Hematopoietic multipotent progenitor cell (in vitro differentiated cells): Measurements from ENCODE around the gene USP10. TPM values are rescaled to one million over a fixed set of nuclear protein-coding genes. Genes with fewer than 3 reads are reported as not detected.

Experiments
- DNase-seq, 3 donors: peaks; one replicate each; pipeline ENCODE4 v3.0.0-alpha.2; 2011 to 2015; ENCODE audit warnings: low read depth in 2 of 3, low spot score in 2 of 3
- total RNA-seq: library from RNA; depleted of rRNA; stranded (reverse); fragments of >200 nt; gene quantifications from one replicate; pipeline ENCODE4 v1.2.3, GENCODE V29; 2012

The USP10 gene
- total RNA-seq, 1 donor = 112 TPM

DNA sequence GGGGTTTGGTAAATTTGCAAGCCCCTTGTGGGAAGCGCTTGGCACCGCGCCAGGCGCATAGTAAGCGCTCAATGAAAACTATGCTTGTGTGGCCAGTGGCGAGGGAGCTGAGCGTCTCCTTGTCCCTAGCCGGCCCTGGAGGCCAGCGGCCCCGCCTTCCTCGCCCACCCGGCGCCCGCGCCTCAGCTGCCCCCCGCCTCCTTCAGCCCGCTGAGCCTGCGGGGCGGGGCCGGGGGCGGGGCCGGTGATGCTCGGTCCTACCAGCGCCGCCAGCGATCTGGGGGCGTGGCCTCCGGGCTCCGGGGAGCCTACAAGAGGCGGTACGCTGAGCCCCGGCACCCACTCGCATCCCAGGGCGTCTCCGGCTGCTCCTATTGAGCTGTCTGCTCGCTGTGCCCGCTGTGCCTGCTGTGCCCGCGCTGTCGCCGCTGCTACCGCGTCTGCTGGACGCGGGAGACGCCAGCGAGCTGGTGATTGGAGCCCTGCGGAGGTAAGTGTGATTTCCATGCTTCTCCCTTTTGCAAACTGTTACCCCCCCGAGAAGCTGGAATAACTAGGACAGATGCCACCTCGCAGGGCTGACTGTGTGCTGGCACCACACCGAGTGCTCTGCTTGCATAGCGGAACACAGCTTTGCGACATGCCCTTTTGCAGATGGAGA, 120.0 kb downstream of the USP10 start, which contains the start of gene CRISPLD2:
TSS of gene CRISPLD2 (plus strand) at position 342 of the 661 bp plus-strand sequence. CDS start 18,511 bp downstream, outside the sequence.
- DNase-seq = peak; percentile 80 to 94 (median 94)

DNA sequence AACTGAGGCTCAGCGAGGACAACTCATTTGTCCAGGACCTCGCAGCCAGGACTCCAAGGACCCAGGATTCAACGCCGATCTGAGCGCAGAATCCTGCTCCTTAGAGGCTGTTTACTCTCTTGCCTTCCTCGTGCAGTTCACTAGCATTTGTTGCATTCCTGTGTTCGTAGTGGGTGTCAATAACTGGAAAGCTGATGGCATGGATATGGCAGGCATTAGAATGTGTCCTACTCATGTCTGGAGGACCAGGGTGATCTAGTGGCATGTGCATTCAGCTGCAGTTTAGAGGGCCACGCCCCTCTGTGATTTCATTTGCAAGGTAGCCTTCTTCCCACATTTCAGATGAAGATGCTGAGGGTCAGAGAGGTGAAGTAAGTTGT, 120.5 kb downstream of the USP10 start:
- no peak for DNase-seq

DNA sequence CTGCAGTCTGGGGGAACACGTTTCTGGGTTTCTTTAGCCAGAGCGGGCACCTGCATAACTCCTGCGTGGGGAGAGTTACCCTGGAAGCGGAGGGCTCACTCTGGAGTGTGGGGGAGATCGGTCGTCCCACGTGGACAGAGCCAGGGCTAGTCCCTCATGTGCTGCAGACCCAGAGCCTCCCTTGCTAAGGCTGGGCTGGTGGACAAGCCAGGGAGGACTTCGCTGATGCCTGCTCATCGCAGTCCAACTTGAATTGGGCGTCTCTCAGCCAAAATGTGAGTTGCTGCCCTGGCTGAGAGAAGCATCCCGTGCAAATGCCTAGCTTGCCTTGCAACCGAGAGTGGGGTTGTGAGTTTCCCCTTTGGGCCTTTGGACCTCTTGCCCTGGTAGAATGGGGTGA, 121.0 kb downstream of the USP10 start:
- no peak for DNase-seq

DNA sequence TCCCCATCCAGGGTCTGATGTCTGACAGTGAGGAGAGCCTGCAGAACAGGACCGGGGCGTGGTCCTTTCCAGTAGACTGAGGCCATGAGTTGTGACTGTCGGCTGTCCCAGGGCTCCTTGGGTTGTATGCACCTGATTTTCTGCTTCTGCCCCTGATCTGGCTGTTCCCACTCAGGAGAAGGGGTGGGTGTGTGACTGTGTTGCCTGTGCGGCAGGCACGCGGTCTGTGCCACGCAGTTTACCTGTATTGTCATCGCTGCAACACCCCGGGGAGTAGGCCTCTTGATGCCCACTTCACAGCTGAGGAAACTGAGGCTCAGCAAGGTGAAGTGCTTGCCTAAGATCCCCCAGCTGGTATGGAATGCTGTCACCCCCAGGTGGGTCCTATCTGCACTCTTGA, 121.4 kb downstream of the USP10 start:
- no peak for DNase-seq

DNA sequence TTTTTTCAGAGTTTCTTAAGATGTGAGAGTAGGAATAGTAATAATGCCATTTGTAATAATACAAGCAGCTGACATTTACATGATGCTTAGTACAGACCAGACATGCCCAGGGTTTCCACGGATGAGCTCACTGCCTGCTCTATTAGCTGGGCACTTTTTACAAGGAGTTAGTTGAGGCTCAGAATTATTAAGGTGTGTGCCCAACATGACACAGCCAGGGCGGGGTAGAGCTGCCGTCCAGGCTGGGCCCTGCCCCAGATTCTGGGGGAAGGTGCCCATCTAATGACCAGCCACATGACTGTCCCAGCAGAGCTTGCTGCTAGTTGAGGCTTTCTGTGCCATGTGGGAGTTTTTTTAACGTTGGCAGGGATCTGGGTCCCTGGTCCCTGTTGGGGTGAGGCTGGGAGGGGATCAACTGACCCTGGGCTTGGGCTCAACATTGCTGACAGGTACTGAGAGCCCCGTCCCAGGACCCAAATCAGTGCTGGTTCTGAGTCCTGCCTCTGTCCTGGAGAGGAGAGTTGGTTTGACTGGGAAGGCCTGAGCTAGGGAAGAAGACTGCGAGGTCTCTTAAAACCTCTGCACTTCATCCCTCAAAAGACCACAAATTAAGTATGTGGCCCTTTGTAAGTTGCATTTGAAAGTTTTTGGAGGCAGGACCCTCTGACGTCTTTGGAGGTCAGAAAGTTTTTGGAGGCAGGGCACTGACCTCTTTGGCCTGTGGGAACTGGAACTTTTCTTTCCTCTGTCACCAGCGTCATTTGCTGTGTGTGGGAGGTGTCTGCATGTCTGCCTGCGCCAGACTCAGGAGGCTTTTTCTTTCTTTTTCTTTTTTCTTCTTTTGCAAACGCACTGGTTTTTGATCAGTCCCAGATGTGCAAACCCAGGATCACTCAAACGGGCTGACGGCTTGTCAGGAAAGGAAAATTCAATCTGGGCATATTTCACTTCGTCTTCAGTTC, 122.2 kb downstream of the USP10 start:
- DNase-seq = no peak

DNA sequence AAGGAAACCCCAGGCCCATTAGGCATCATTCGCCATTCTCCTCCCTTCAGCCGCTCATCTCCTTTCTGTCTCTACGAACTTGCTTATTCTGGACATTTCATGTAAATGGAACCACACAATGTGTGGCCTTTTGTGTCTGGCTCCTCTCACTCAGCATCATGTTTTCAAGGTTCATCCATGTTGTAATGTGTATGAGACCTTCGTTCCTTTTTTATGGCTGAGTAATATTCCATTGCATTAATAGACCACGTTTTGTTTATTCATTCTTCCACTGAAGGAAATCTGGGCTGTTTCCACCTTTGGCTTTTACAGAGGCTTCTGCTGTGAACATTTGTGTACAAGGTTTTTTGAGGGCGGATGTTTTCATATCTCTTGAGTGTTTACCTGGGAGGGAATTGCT, 123.2 kb downstream of the USP10 start:
- DNase-seq = no peak

DNA sequence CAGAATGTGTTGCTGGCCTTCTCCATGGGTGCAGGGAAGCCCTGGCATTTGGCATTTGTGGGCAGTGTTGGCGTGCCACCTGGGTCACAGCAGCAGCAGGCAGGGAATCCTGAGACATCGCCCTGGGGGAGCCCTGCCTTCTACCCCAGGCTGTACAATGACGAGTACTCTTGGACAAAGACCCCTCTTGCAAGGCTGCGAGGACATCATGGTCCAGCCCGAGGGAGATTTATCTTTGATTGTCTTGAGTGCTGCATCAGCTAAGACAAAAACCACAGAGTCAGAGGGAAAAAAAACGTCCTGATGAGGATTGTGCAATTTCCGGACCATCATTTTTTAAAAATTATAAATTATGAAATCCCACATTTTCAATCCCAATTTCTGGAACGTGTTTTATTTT, 123.7 kb downstream of the USP10 start:
- DNase-seq = no peak

DNA sequence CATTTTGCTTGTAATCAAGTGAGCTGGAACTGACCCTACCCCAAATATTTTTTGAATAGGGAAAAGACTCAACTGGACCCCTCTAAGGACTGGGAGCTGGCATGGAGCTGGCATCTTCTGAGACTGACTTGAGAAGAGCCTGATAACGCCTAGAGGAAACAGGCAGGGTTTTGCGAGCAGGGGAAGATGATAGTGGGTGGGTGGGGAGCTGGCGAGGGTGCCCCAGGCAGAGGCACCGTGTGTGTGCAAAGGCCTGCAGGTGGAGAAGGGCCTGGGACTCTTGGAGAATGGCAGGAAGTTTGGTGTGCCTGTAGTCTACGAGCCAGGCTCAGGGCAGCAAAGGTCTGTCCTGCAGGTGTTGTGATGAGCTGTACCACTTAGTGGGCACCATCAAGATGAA, 124.1 kb downstream of the USP10 start:
- DNase-seq = no peak

DNA sequence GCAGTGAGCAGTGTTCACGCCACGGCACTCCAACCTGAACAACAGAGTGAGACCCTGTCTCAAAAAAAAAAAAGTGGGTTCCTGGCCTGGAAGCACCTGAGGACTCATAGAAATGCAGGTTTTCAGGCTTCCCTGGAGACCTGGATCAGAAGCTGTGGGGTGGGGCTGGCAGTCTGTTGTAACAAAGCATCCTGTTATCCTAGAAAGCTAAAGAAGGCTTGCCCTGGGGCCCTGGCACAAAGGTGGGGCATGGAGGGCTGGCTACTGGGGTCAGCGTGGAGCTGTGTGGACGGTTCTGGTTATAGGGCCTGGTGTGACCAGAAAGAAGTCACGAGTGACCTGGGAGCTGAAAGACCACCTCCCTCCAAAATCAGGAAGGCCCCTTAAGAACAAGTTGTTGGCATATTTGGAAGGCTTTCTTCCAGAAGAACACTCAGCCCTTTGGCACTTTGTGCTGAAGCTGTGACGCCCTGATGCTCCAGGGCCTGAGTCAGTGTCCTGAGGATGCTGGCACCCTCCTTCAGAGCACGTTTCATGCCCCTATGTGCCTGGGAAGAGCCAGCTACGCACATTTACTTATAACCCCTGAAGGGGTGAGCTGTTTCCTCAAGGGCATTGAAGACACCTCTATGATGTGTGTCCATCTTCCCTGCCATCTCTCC, 126.2 kb downstream of the USP10 start:
- no peak for DNase-seq

DNA sequence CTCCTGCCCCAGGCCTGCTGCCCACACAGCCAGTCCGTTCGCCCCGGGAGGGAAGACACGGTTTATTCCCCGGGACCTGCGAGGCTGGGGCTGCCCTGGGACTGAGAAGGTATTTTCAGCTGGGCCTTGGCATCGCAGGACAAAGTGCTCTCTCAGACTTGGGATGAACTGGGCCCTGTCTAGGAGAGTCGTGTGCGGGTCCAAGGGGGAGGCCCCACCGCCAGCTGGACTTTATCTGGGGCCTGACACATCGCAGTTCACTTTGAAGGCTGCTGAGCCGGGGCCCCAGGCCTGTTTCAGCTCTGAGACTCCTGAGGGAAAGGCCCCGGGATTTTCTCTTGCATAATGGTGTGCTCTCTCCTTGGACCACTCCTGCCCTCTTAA, 126.8 kb downstream of the USP10 start:
- no peak for DNase-seq

DNA sequence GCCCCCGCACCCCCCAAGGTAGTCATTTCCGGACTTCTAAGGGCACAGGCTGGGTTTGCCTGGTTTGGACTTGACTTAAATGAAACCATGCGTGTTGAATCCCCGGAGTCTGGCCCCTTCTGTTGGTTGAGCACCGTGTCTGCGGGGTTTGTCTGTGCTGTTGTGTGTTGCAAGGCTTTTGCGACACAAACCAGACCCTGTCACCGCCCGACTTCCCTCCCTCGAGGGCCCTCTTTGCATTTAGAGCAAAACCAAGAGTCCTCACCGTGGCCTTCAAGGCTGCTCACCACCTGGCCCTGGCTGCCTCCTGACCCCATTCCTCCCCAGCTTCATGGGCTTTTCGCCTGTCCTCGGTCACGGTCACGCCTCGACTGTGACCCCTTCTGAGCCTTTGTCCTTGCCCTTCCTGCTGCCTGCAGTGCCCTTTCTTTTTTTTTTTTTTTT, 127.4 kb downstream of the USP10 start:
- no peak for DNase-seq

DNA sequence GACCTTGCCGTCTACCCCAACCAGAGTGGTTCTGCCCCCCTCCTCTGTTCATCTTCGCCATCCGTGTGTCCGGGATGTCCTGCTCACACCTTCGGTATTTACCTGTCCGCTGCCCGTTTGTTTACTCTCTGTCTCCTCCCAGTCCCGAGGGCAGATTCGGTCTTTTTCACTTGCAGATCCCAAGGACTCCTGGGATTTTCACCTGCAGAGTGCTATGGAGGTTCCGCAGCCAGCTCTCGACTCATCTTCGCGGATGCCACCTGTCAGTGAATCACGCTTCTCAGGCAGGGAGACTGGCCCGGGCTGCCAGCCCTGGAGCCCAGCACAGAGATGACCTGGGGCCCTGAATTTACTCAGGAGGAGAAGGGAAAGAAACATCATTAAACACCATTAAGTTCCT, 128.1 kb downstream of the USP10 start:
- no peak for DNase-seq

DNA sequence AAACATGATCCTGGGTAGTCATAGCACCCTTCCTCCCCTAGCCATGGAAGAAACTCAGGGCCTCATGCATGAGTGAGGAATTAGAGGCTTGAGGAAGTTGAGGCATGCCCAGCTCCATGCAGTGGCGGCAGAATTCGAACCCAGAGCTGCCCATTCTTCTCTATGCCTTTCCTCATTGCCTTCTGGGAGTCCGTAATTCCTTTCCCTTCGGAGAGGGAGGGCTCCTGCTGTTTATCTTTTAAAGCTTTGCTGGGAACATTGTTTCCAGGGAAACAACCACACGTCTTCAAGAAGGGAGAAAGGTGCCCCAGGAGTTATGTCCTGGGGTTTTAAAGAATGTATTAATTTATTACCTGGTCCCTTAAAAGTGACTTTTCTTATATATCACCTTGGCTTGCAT, 128.5 kb downstream of the USP10 start:
- no peak for DNase-seq

Other genes with a start within 250 kb of the USP10 start
- 7.8 TPM for gene MEAK7, start 195.3 kb upstream of the USP10 start, total RNA-seq
- 31.8 TPM for gene COTL1, start 81.9 kb upstream of the USP10 start, total RNA-seq
- 63.0 TPM for gene KLHL36, start 51.5 kb upstream of the USP10 start, total RNA-seq
- gene CRISPLD2, start 120.0 kb downstream of the USP10 start, total RNA-seq = 2.2 TPM